Activated naive CD4-positive, alpha-beta T cell treated with anti-CD3 and anti-CD28 coated beads for 36 hours (primary cell): ENCODE results near the gene PABPN1L. TPM values are rescaled to one million over a fixed set of nuclear protein-coding genes. Genes with fewer than 3 reads are reported as not detected.

ENCODE experiments used
- total RNA-seq, 2 experiments: library from RNA; stranded (reverse); gene quantifications; one replicate each; pipeline ENCODE4 v1.2.3, GENCODE V29; 2021

PABPN1L gene
- total RNA-seq, 2 experiments from 2014 or later, result not detected

Other genes starting within 250 kb of the PABPN1L start
- not detected for gene IL17C, start 228.1 kb downstream of the PABPN1L start, total RNA-seq
- 100 to 1,000 TPM; 167 to 180 TPM for gene CYBA, start 215.6 kb downstream of the PABPN1L start, total RNA-seq
- 10 to 100 TPM; 90.5 to 96.8 TPM for gene MVD, start 203.6 kb downstream of the PABPN1L start, total RNA-seq
- 1 to 10 TPM; 2.9 to 3.0 TPM for gene SNAI3, start 180.2 kb downstream of the PABPN1L start, total RNA-seq
- 10 to 100 TPM; 33.6 to 35.3 TPM for gene RNF166, start 160.3 kb downstream of the PABPN1L start, total RNA-seq
- gene CTU2, start 160.2 kb downstream of the PABPN1L start, total RNA-seq, result 10 to 100 TPM; 46.1 to 48.1 TPM
- 10 to 100 TPM; 78.2 to 80.1 TPM for gene PIEZO1, start 81.4 kb downstream of the PABPN1L start, total RNA-seq
- gene CDT1, start 62.9 kb downstream of the PABPN1L start, total RNA-seq, result 100 to 1,000 TPM; 223 to 231 TPM
- gene APRT, start 54.7 kb downstream of the PABPN1L start, total RNA-seq, result 100 to 1,000 TPM; 314 TPM
- gene GALNS, start 9.7 kb downstream of the PABPN1L start, total RNA-seq, result 10 to 100 TPM; 10.9 to 11.2 TPM
- 10 to 100 TPM; 57.7 to 66.1 TPM for gene TRAPPC2L, start 9.5 kb downstream of the PABPN1L start, total RNA-seq
- not detected for gene CBFA2T3, start 110.5 kb upstream of the PABPN1L start, total RNA-seq
- 10 to 100 TPM; 26.1 to 26.7 TPM for gene ACSF3, start 227.2 kb upstream of the PABPN1L start, total RNA-seq